22Rv1 (cell line): ENCODE data around the gene PPM1H.
"Not testable (repeated sequence)": the region's sequence is repeated elsewhere in the genome, so short reads cannot be mapped to it uniquely, and the experiment has no call there.

Experiments used
- H3K27ac ChIP-seq: fragments of 450-650 bp; 2 replicates; pipeline ENCODE4 v1.5.1; 2017
- ZFX ChIP-seq: fragments of 450-650 bp; IDR thresholded peaks from 2 replicates; pipeline ENCODE4 v1.6.1; 2017; ENCODE audit warnings: antibody characterized with exemption, borderline replicate concordance
- TF ChIP-seq, protein P1 (sequence below): fragments of 450-650 bp; IDR thresholded peaks from 2 replicates; pipeline ENCODE4 v1.5.1; 2017; ENCODE audit warnings: mild to moderate bottlenecking

PPM1H gene

DNA sequence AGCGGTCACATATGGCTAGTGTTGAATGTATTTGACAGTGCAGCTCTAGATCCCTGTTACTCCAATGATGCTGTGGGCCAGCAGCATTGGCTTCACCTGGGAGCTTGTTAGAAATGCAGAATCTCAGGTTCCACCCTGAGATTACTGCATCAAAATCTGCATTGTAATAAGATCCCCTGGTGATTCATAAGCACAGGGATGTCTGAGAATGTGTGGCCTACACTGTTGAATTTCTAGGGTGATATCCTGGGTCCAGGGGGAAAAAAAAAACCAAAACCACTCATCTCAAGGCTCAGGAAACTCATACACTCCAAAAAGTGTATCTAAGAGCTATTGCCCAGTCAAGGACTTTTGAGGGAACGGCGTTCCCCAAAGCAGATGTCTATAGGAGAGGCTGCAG, 196.8 kb downstream of the PPM1H start:
- TF ChIP-seq ZFX, result no peak
- TF ChIP-seq, protein P1, sequence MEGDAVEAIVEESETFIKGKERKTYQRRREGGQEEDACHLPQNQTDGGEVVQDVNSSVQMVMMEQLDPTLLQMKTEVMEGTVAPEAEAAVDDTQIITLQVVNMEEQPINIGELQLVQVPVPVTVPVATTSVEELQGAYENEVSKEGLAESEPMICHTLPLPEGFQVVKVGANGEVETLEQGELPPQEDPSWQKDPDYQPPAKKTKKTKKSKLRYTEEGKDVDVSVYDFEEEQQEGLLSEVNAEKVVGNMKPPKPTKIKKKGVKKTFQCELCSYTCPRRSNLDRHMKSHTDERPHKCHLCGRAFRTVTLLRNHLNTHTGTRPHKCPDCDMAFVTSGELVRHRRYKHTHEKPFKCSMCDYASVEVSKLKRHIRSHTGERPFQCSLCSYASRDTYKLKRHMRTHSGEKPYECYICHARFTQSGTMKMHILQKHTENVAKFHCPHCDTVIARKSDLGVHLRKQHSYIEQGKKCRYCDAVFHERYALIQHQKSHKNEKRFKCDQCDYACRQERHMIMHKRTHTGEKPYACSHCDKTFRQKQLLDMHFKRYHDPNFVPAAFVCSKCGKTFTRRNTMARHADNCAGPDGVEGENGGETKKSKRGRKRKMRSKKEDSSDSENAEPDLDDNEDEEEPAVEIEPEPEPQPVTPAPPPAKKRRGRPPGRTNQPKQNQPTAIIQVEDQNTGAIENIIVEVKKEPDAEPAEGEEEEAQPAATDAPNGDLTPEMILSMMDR, result no peak
- H3K27ac ChIP-seq, result no peak overlapping the region

DNA sequence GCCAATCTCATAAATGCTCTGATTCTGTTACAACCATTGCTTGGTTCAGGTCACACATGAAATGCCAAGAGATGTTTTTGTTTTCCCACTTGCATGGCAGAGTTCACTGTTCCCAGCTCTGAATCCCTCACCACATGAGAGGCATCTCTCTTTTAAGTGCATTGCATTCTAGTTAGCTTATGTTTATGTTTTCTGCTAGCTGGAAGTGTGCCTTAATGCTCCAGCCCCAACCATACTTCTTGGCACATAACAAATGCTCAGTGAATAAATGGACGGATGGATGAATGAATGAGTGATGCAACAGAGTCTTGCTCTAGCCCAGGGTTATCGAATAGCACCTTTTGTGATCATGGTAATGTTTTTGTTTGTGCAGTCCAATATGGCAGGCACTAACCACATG, 197.3 kb downstream of the PPM1H start:
- TF ChIP-seq ZFX, result no peak
- TF ChIP-seq, protein P1, result no peak
- no peak overlapping the region for H3K27ac ChIP-seq

DNA sequence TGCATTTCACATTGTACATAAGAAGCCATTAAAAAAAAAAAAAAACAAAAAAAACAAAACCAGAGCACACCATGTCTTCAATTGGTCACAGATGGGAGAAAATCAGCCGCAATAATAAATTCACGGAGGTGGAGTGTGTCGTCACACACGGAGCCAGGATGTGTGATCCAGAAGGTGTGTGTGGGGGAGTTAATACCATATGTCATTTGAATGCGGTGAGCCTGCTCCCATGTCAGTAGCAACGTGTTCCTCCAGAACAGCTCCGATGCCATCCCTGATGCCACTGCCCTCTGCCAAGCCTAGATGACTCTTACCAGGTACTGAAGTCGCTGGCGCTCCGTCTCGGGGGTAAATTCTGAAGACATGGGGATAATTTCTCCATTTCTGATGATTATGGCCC, 197.8 kb downstream of the PPM1H start:
- no peak overlapping the region for H3K27ac ChIP-seq
- no peak for TF ChIP-seq ZFX
- TF ChIP-seq, protein P1, result no peak

- no peak overlapping the region for H3K27ac ChIP-seq
- TF ChIP-seq ZFX, result no peak
- TF ChIP-seq, protein P1, result no peak
Observed at GRCh38 chr12:62736596-62736995, 198.4 kb downstream of the PPM1H start.

DNA sequence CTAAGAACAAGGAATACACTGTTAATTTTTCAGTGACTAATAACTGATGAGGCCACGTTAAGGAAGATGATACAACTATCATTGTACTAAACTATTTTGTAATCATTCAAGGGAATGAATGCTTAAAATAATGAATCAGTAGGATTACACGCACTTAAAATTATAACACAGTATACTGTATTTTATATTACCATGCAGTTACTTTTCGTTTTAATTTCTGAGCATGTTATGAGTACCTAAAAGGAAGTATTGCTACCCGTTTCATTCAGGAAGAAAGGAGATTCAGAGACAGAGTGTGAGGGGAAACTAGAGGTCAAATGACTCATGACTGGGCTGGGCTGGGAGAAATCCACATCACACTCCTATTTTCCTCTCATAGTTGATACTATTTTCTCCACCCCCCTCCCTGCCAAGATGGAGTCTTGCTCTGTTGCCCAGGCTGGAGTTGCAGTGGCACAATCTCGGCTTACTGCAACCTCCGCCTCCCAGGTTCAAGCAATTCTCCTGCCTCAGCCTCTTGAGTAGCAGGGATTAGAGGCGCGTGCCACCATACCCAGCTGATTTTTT, 202.0 kb downstream of the PPM1H start:
- TF ChIP-seq, protein P1, result no peak
- TF ChIP-seq ZFX, result no peak
- no peak overlapping the region for H3K27ac ChIP-seq

GRCh38 chr12:62731055-62731820, 203.7 kb downstream of the PPM1H start:
- H3K27ac ChIP-seq, result no peak overlapping the region
- no peak for TF ChIP-seq ZFX
- TF ChIP-seq, protein P1, result no peak

- no peak overlapping the region for H3K27ac ChIP-seq
- TF ChIP-seq, protein P1, result no peak
- TF ChIP-seq ZFX, result no peak
Observed at GRCh38 chr12:62730649-62731048, 204.3 kb downstream of the PPM1H start.

- not testable (repeated sequence) for H3K27ac ChIP-seq
Observed at GRCh38 chr12:62729579-62730544, 205.1 kb downstream of the PPM1H start.
